HFF-Myc (cell line): ENCODE measurements around the gene ZC3H10.

ENCODE experiments used
- DNase-seq: peaks from one replicate; pipeline ENCODE4 v3.0.0-alpha.2; 2011; ENCODE audit warnings: low read depth; ENCODE audit errors: extremely low read depth
- H3K4me3 ChIP-seq: replicated peaks from 2 replicates; pipeline ENCODE4 v1.5.1; 2011; ENCODE audit warnings: low read depth, mild to moderate bottlenecking, control low read depth, low read length
- CTCF ChIP-seq: IDR thresholded peaks from 2 replicates; pipeline ENCODE4 v1.5.1; 2012; ENCODE audit warnings: mild to moderate bottlenecking, low read depth, low read length, control low read depth; ENCODE audit errors: missing control alignments

ZC3H10 gene

GRCh38 chr12:56134897-56135296 is 16.8 kb downstream of the ZC3H10 start:
- no peak for TF ChIP-seq CTCF
- DNase-seq = no peak

GRCh38 chr12:56137853-56138571 is 19.9 kb downstream of the ZC3H10 start:
- H3K4me3 ChIP-seq = no peak overlapping the region
- DNase-seq = no peak
- TF ChIP-seq CTCF = no peak

More at GRCh38 chr12:56134897-56135296, 16.8 kb downstream of the ZC3H10 start:
- H3K4me3 ChIP-seq = no peak overlapping the region

DNA sequence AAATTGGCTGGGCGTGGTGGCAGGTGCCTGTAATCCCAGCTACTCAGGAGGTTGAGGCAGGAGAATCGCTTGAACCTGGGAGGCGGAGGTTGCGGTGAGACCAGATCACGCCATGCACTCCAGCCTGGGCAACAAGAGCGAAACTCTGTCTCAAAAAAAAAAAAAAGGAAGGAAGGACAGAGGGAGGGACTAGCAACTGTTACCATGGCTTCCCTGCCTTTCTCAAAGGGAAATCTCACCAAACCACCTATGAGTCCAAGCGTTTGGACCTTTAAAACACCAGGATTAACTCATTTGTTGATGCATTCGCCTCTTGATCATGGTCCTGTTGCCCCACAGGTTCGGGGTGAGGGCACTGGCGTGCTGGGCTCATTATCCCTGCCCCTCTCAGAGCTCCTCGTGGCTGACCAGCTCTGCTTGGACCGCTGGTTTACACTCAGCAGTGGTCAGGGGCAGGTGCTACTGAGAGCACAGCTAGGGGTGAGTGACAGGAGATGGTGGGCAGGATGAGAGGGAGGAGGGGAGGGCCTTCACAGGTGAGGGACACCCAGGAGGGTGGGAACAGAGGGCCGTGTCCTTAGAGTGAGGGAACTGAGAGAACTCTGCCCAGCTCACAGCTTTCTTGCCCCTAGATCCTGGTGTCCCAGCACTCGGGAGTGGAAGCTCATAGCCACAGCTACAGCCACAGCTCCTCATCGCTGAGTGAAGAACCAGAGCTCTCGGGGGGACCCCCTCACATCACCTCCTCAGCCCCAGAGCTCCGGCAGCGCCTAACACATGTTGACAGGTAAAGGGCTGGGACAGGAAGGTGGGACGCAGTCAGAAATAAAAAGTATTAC is 24.1 kb downstream of the ZC3H10 start:
- TF ChIP-seq CTCF = no peak
- no peak overlapping the region for H3K4me3 ChIP-seq
- no peak for DNase-seq

DNA sequence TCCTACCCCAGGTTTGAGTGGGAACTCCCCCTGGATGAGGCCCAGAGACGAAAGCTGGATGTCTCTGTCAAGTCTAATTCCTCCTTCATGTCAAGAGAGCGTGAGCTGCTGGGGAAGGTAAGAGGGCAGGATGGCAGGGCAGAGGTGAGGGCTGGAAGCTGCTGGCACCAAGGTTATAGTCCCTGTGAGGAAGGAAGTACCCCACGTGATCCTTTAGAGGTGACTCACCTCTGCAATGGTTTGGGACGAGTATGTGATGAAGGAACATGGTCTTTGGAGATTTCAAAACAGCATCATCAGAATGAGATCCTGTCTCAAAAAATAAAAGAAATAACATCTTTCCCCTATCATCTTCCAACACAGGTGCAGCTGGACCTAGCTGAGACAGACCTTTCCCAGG is 25.2 kb downstream of the ZC3H10 start:
- no peak overlapping the region for H3K4me3 ChIP-seq
- no peak for TF ChIP-seq CTCF
- DNase-seq = no peak

GRCh38 chr12:56143870-56144269 is 25.8 kb downstream of the ZC3H10 start:
- no peak for DNase-seq
- no peak for TF ChIP-seq CTCF
- H3K4me3 ChIP-seq = no peak overlapping the region

GRCh38 chr12:56145217-56145616 is 27.2 kb downstream of the ZC3H10 start:
- DNase-seq = no peak
- no peak for TF ChIP-seq CTCF
- no peak overlapping the region for H3K4me3 ChIP-seq
